Hepatocyte (in vitro differentiated cells): ENCODE data around the gene AASDH.

Experiments used
- EZH2 ChIP-seq: fragments of 200-600 bp; sonication (generic); IDR thresholded peaks from 2 replicates; pipeline ENCODE4 v1.6.1; 2016; ENCODE audit warnings: antibody characterized with exemption, mild to moderate bottlenecking, borderline replicate concordance
- TF ChIP-seq, protein P1 (sequence below): fragments of 200-600 bp; sonication (generic); IDR thresholded peaks from 2 replicates; pipeline ENCODE4 v1.5.1; 2016; ENCODE audit warnings: antibody characterized with exemption, mild to moderate bottlenecking; ENCODE audit not compliant: poor library complexity

DNA sequence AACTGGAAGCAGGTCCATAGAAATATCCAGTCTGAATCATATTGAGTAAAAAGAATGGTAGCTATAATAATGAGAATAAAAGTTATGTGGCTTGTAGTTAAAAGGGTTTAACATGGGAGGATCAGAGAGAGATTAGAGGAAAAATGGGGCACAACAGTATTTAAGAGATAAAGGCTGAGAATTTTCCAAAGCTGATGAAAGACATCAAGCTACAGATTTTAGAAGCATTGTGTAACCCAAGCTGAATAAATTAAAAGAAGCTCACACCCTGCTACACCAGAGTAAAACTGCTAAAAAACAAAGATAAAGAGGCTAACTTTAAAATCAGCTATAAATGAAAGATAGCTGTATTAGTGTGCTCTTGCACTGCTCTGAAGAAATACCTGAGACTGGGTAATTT lies 94.2 kb downstream of the AASDH start:
- TF ChIP-seq, protein P1, sequence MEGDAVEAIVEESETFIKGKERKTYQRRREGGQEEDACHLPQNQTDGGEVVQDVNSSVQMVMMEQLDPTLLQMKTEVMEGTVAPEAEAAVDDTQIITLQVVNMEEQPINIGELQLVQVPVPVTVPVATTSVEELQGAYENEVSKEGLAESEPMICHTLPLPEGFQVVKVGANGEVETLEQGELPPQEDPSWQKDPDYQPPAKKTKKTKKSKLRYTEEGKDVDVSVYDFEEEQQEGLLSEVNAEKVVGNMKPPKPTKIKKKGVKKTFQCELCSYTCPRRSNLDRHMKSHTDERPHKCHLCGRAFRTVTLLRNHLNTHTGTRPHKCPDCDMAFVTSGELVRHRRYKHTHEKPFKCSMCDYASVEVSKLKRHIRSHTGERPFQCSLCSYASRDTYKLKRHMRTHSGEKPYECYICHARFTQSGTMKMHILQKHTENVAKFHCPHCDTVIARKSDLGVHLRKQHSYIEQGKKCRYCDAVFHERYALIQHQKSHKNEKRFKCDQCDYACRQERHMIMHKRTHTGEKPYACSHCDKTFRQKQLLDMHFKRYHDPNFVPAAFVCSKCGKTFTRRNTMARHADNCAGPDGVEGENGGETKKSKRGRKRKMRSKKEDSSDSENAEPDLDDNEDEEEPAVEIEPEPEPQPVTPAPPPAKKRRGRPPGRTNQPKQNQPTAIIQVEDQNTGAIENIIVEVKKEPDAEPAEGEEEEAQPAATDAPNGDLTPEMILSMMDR = no peak
- no peak for TF ChIP-seq EZH2
